Measurements from ENCODE around the gene LARGE1.

The LARGE1 gene

DNA sequence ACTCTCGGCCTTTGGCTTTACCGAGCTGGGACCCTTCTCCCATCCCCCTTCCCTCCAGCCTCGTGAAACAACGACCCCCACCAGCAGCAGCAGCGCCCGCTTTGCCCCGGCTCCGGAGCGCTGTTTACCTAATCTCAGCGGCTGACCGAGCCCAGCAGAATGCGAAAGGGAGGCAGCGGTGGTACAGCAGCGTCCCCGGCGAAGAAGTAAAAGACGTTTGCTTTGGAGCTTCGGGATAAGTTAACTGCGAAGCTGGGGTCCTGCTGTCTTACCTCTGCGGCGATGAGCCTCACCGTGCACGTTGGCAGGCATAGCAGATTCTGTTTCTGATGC, 2.0 kb upstream of the LARGE1 start:
- in situ Hi-C loops (cut with MboI; ENCODE audit: low sequenced_read_pairs): loop anchor here (10.0 kb wide), 1 partner anchor 182 kb away; no protein-coding TSS in a partner anchor
- peak overlapping the region; percentile 50 for H3K4me3 ChIP-seq
- DNase-seq (ENCODE audit: low spot score in 2 of 2): peak; percentile 55 to 64

DNA sequence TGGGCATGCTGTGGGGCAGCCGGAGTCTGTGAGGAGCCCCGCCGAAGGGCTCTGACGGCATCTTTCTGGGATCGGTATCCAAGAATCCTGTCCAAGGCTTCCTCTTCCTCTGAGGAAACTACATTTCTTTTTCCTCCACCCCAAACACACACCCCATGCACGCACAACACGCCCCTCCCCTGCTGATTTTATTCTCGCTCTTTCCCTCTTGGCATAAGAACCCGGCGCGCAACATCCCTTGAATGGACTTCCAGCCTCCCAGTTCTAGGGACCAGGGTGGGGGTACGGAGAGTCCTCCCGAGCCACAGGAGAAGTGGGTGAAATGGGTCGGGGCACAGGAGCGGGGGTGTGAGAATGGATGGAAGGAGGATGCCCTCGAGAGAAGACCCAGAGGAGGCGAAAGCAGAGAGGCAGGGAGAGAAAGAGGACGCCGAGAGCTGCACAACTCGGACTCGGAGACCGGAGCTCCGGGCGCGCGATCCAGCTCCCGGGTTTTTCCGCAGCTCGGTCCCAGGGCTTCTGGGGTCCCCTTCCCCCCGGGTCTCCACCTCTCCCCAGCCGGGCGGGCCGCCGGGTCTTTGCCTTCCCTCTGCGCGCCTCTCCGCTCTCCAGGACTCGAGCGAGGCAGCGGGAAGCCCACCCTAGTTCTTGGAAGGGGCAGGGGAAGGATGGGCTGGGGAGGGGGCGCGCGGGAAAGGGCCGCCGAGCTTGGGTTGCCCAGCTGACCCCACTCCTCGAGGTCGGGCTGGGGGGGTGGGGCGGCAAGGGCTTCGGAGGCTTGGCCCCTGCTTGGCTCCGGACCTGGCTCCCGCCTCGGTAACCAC, 1.5 kb upstream of the LARGE1 start:
- Histone ChIP-seq H3K27me3 (ENCODE audit: low read depth) (no peaks in the 10 kb centered on the region), H3K4me3 (peak overlapping the region; percentile 50), H3K36me3 (replicated peaks) (no peaks in the 10 kb centered on the region), H3K4me1 (peaks cover 16% of the 10 kb centered on the region), H3K9me3 (no peaks in the 10 kb centered on the region)
- in situ Hi-C loops (cut with MboI; ENCODE audit: low sequenced_read_pairs): loop anchor here (10.0 kb wide), 1 partner anchor 183 kb away; no protein-coding TSS in a partner anchor
- peak; percentile 58 to 87 for DNase-seq (ENCODE audit: low spot score in 2 of 2)

More for the DNA sequence above, 2.0 kb upstream of the LARGE1 start:
- no peaks in the 10 kb centered on the region for H3K27me3 ChIP-seq (ENCODE audit: low read depth)
- H3K36me3 ChIP-seq (replicated peaks): no peaks in the 10 kb centered on the region
- H3K4me1 ChIP-seq: peaks cover 16% of the 10 kb centered on the region
- H3K9me3 ChIP-seq: no peaks in the 10 kb centered on the region

DNA sequence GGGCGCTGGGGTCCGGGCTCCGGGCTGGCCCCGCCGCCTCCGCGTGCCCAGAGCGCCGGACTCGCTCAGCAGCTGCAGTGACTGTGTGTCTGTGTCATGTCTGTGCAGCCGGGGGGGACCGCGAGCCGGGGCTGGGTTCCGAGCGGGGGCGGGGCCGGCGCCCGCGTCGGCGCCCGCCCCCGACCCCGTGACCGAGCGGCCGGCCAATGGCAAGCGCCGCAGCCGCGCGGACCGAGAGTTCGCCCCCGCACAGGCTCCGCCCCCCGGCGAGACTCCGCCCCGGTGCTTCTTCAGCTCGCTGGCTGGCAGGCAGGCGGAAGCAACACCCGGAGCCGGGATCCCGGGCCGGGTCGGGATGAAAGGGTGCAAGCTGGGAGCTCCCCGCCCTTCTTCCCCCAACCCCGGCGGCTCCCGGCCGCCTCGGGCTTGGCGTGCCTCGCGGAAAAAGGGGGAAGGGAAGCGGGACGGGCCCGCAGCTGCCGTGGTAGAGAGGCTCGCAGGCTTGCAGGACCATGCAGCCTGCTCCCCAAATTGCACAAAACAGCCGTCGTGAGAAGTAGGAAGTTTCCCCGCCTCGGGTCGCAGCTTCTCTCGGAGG, 750 bp upstream of the LARGE1 start:
- no peaks in the 10 kb centered on the region for H3K36me3 ChIP-seq (replicated peaks)
- H3K4me1 ChIP-seq: peaks cover 16% of the 10 kb centered on the region
- in situ Hi-C loops (cut with MboI; ENCODE audit: low sequenced_read_pairs): loop anchor here (10.0 kb wide), 1 partner anchor 184 kb away; no protein-coding TSS in a partner anchor
- no peaks in the 10 kb centered on the region for H3K27me3 ChIP-seq (ENCODE audit: low read depth)
- peak; percentile 93 to 99 for DNase-seq (ENCODE audit: low spot score in 2 of 2)
- H3K4me3 ChIP-seq: peak overlapping the region; percentile 50
- H3K9me3 ChIP-seq: no peaks in the 10 kb centered on the region

DNA sequence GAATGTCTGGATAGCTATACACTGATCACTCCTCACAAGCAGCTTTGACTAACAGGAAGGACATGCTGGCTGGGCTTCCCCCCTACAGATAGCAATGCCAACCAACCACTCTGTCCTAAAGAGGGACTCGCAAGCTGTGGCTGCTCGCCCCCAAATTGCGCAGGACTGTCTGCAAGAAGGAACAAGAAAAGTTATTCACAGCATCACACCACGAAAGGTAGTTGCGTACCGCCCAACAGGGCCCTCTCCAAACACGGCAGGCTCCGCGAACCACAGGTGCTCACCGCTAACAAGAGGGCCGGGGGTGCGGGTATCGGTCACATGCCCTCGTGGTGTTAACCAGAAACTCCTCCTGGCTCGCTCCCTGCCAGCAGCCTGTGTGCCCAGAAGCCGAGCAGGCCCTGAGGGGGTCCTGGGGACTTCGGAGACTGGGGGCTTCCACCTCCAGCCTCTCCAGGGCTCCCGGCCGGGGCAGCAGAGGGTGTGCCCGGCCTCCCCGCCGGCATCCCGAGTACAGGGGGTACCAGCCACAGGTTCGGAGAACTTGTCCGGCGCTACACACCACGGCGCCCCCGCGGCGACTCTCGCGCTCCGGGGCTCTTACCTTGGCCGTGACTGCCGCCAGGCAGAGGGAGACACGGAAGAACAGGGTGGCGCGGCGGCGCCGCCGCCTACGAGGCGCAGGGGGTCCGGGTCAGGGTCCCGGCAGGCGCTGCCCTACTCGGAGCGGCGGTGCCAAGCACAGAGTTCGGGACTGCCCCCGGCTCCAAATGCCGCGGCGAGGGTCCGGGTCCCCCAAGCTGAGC, 682 bp downstream of the LARGE1 start:
- Histone ChIP-seq H3K4me3 (peak overlapping the region; percentile 62), H3K9me3 (no peaks in the 10 kb centered on the region), H3K36me3 (replicated peaks) (no peaks in the 10 kb centered on the region), H3K4me1 (peaks cover 21% of the 10 kb centered on the region), H3K27me3 (ENCODE audit: low read depth) (no peaks in the 10 kb centered on the region)
- in situ Hi-C loops (cut with MboI; ENCODE audit: low sequenced_read_pairs): loop anchor here (10.0 kb wide), 1 partner anchor 185 kb away; no protein-coding TSS in a partner anchor
- DNase-seq (ENCODE audit: low spot score in 2 of 2): peak; percentile 37 to 44

DNA sequence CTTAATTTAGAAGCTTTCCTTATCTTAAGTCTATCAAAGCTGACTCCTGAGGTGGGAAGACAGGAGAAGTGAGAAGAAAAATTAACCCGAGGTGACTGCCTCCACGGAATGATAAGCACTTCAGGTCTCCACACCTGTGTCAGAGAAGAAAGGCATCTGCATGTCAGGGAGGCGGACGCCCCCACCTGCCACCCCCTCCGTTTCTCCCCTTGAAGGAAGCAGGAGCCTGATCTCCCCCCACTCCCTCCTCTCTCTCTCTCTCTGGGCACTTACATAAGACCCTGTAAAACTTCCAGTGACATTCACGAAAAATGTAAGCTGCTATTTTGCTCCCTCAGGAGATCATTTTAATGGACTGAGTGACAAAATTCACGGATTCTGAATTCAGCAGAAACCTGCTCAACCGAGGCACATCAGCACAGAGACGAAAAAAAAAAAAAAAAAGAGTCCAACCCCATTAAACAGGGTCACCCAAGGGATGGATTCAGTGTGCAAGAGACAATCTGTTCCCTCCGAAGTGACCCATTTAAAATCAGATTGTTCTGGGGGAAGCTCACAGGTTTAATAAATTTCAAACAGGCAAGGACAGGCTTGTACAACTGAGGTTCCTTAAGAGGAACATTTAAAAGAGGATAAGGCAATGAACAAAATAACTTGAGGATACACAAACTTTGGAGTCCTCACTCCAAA, 1.5 kb downstream of the LARGE1 start:
- DNase-seq (ENCODE audit: low spot score in 2 of 2): no peak
- Histone ChIP-seq H3K9me3 (no peaks in the 10 kb centered on the region), H3K4me1 (peaks cover 21% of the 10 kb centered on the region), H3K4me3 (peak overlapping the region; percentile 62), H3K36me3 (replicated peaks) (no peaks in the 10 kb centered on the region), H3K27me3 (ENCODE audit: low read depth) (no peaks in the 10 kb centered on the region)
- in situ Hi-C loops (cut with MboI; ENCODE audit: low sequenced_read_pairs): no loop called here

DNA sequence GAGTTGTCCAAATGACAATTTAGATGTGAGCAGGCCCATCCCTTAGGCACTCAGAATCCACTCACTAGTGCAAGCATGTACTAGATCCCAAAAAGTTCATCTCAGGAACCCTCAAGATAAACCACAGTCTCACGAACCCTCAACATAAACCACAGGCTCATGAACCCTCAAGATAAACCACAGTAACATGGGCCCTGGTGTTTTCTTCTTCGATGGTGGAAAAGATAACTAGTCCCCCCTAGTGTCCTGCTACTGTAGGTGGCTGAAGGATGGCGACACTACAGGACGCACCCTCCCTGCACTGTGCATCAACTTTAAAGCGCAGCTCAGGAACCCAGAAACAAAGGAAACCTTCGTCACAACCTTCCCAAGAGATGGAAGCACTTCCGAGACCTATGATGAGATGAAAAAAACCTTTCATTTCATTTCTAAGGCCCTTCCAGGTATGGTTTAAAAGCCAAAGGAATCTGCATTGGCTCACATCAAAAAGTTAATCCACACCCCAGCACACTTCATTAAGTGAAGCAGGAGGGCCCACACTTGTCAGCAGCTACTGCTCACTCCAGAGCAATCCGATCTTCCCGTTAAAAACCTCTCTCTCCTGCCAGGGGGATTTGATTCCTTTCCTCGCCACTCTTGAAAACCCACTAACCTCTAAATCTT, 2.4 kb downstream of the LARGE1 start:
- peak; percentile 14 to 32 for DNase-seq (ENCODE audit: low spot score in 2 of 2)
- Histone ChIP-seq H3K27me3 (ENCODE audit: low read depth) (no peaks in the 10 kb centered on the region), H3K4me3 (peak overlapping the region; percentile 62; the same call in 1 of the 2 replicates), H3K4me1 (peaks cover 14% of the 10 kb centered on the region), H3K36me3 (replicated peaks) (no peaks in the 10 kb centered on the region), H3K9me3 (no peaks in the 10 kb centered on the region)
- in situ Hi-C loops (cut with MboI; ENCODE audit: low sequenced_read_pairs): no loop called here

DNA sequence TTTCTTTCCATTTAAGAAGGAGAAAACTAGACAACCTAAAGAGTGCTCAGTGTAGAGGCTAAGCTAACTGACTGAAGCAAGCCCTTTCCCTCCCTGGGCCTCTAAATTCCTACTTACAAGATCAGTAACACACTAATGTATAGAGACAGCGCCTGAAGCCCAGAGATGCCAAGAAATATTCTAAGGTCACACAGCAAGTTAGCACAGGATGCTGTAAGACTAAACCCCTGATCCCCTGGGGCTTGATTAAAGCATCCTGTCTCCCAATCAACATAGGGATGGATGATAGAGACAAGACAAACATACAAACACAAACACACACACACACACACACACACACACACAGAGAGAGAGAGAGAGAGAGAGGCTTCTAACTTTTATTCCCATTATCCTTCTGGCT, 5.6 kb downstream of the LARGE1 start:
- no peak for DNase-seq (ENCODE audit: low spot score in 2 of 2)
- H3K4me3 ChIP-seq: no peak overlapping the region
- in situ Hi-C loops (cut with MboI; ENCODE audit: low sequenced_read_pairs): no loop called here
- H3K36me3 ChIP-seq (replicated peaks): no peaks in the 10 kb centered on the region
- H3K9me3 ChIP-seq: no peaks in the 10 kb centered on the region
- H3K27me3 ChIP-seq (ENCODE audit: low read depth): no peaks in the 10 kb centered on the region
- H3K4me1 ChIP-seq: peaks cover 21% of the 10 kb centered on the region

DNA sequence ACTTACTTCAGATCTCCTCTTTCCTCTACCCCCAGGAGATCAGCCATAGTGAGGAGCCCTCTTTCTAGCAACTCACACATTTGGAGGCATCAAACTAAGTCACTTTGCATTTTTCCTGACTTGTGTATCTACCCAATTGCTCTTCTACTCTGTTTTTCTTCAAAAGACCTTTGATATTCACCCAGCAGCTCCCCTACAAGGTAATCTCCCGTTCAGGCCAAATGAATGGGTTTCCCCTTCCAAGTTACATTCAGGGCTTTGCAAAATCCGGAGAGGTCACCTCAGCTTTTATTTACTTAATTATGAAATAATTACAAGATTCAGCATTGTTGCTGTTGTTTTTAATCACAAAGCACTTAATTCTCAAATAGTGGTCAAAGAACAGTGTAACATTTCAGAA, 6.1 kb downstream of the LARGE1 start:
- Histone ChIP-seq H3K4me3 (no peak overlapping the region), H3K9me3 (no peaks in the 10 kb centered on the region), H3K36me3 (replicated peaks) (no peaks in the 10 kb centered on the region), H3K27me3 (ENCODE audit: low read depth) (no peaks in the 10 kb centered on the region), H3K4me1 (peaks cover 22% of the 10 kb centered on the region)
- in situ Hi-C loops (cut with MboI; ENCODE audit: low sequenced_read_pairs): no loop called here
- no peak for DNase-seq (ENCODE audit: low spot score in 2 of 2)

DNA sequence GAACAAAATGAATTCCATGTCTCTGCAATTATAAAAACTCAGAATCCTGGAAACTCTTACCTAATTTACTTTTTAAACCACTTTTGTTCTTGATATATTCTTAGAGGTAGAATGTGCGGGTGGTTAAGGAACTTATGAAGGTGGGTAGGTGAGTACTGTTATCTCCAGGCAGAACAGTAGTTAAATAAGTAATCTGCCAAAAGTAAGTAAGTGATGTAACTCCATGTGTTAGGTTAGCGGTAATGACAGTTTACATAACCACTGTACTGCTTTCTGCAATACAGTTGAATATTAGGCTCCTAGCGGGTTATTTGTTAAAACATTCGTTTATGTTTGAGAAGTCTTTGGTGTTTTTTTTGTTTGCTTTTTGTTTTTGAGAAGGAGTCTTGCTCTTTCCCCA, 7.1 kb downstream of the LARGE1 start:
- Histone ChIP-seq H3K4me3 (no peak overlapping the region), H3K9me3 (no peaks in the 10 kb centered on the region), H3K27me3 (ENCODE audit: low read depth) (no peaks in the 10 kb centered on the region), H3K4me1 (peaks cover 18% of the 10 kb centered on the region), H3K36me3 (replicated peaks) (no peaks in the 10 kb centered on the region)
- in situ Hi-C loops (cut with MboI; ENCODE audit: low sequenced_read_pairs): no loop called here
- DNase-seq (ENCODE audit: low spot score in 2 of 2): no peak

DNA sequence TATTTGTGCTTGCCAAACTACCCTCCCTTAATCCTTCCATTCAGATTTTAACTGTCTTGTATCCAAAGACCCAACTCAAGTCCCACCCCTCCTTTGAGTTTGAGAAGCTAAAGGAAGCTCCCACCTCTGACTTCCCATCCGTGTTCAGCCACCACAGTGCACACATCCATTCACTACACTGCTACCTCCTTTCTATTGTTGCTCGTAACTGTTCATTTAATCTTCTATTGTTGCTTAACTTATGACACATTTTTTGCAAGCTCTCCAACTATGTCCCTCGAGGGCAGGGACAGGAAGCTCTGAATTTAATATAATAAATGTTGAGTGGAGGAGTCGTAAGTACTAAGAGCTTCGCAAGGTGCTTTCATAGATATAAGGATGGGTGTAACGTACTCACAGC, 10.4 kb downstream of the LARGE1 start:
- H3K36me3 ChIP-seq (replicated peaks): no peaks in the 10 kb centered on the region
- DNase-seq (ENCODE audit: low spot score in 2 of 2): peak in 1 of 2 experiments; percentile 11
- H3K27me3 ChIP-seq (ENCODE audit: low read depth): no peaks in the 10 kb centered on the region
- H3K4me3 ChIP-seq: no peak overlapping the region
- no peaks in the 10 kb centered on the region for H3K9me3 ChIP-seq
- peaks cover 8% of the 10 kb centered on the region for H3K4me1 ChIP-seq
- in situ Hi-C loops (cut with MboI; ENCODE audit: low sequenced_read_pairs): no loop called here

DNA sequence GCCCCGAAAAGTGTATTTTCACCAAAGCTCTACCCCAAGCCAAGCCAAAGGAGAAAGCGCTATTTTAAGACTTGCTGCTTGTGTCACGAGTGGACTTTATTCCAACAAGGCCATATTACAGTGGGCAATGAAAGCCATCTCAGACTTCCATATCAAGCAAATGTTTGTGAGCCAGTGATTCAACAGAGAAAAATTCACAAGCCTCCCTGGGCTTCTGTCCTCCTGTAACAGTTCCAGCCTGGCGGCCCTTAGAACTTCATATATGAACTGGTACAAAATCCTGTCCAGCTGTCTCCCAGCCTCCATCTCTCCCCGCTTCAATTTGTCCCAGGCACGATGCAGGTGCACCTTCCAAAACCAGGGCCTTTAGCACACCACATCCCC, 11.2 kb downstream of the LARGE1 start:
- no peak overlapping the region for H3K4me3 ChIP-seq
- peaks cover 8% of the 10 kb centered on the region for H3K4me1 ChIP-seq
- in situ Hi-C loops (cut with MboI; ENCODE audit: low sequenced_read_pairs): no loop called here
- H3K36me3 ChIP-seq (replicated peaks): no peaks in the 10 kb centered on the region
- DNase-seq (ENCODE audit: low spot score in 2 of 2): no peak
- H3K9me3 ChIP-seq: no peaks in the 10 kb centered on the region
- no peaks in the 10 kb centered on the region for H3K27me3 ChIP-seq (ENCODE audit: low read depth)

DNA sequence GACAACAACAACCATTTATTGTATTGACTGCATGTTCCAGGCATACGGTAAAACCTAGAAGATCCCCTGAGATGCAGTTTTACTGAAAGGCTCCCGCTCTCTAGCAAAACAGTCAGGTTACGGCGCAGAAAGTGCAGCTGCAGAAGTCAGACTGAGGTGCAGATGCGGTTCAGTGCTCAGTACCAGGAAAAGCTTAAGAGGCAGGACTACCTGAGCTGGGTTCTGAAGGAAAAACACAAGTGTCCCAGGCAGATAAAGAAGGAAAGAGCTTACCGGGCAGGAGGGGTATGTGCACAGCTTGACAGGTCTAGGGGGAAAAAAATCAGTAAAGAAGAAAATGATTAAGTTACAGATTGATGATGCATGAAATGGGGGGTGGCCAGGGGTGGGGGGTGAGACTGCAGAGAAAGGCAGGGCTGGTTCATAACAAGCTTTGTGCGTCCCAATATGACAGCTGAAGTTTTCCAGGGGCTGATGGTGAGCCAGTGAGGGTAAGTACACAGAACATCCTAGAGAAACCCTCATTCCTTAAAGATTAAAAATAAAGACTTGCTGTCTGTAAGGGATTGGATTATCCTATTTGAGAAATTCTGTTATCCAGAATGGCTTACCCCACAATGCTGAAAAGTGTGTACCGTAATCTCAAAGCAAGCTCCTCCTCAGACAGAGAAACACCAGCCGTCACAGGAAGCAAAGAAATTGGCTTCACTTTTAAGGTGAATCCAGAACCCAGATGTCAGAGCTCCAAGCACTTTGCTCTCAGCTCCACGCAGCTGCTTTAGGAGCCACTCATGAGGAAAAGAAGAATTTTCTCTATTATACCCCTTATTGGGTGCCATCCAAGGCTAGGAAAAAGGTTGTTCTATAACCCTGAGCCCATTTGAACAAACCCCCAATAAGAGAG, 11.9 kb downstream of the LARGE1 start:
- H3K4me3 ChIP-seq: no peak overlapping the region
- in situ Hi-C loops (cut with MboI; ENCODE audit: low sequenced_read_pairs): no loop called here
- no peaks in the 10 kb centered on the region for H3K36me3 ChIP-seq (replicated peaks)
- H3K27me3 ChIP-seq (ENCODE audit: low read depth): no peaks in the 10 kb centered on the region
- H3K9me3 ChIP-seq: no peaks in the 10 kb centered on the region
- no peak for DNase-seq (ENCODE audit: low spot score in 2 of 2)
- H3K4me1 ChIP-seq: peaks cover 8% of the 10 kb centered on the region
